ENCODE results near the gene CD163L1.

Gene CD163L1

GRCh38 chr12:7376196-7376595 lies 67.8 kb downstream of the CD163L1 start:
- H3K4me1 ChIP-seq = no peaks in the 10 kb centered on the region
- no peaks in the 10 kb centered on the region for H3K9me3 ChIP-seq
- intact Hi-C loops (cut with DNase I; ENCODE audit: low total_unique reads) = no loop called here
- no peak for TF ChIP-seq CTCF (IDR thresholded peaks at IDR 0.05)
- H3K27ac ChIP-seq = no peak overlapping the region
- H3K4me3 ChIP-seq = no peak overlapping the region
- H3K27me3 ChIP-seq = no peaks in the 10 kb centered on the region
- H3K36me3 ChIP-seq = no peaks in the 10 kb centered on the region
- no peak for DNase-seq

- Histone ChIP-seq H3K27ac (no peak overlapping the region), H3K4me1 (no peaks in the 10 kb centered on the region), H3K4me3 (no peak overlapping the region), H3K27me3 (no peaks in the 10 kb centered on the region), H3K36me3 (no peaks in the 10 kb centered on the region), H3K9me3 (no peaks in the 10 kb centered on the region)
- intact Hi-C loops (cut with DNase I; ENCODE audit: low total_unique reads) = no loop called here
- no peak for DNase-seq
- TF ChIP-seq CTCF (IDR thresholded peaks at IDR 0.05) = no peak
Observed at GRCh38 chr12:7375145-7375543, 68.8 kb downstream of the CD163L1 start.

GRCh38 chr12:7374423-7375144 lies 69.4 kb downstream of the CD163L1 start:
- H3K4me1 ChIP-seq = peaks cover 0 to 1% (median 0%) of the 10 kb centered on the region in 4 donors
- H3K36me3 ChIP-seq = no peaks in the 10 kb centered on the region
- intact Hi-C loops (cut with DNase I; ENCODE audit: low total_unique reads) = no loop called here
- peak in 1 of 2 donors; percentile 40 for DNase-seq
- no peak overlapping the region for H3K4me3 ChIP-seq
- no peaks in the 10 kb centered on the region for H3K9me3 ChIP-seq
- no peak for TF ChIP-seq CTCF (IDR thresholded peaks at IDR 0.05)
- no peak overlapping the region for H3K27ac ChIP-seq
- H3K27me3 ChIP-seq = no peaks in the 10 kb centered on the region

GRCh38 chr12:7373226-7373625 lies 70.7 kb downstream of the CD163L1 start:
- H3K9me3 ChIP-seq = no peaks in the 10 kb centered on the region
- no peak overlapping the region for H3K27ac ChIP-seq
- H3K4me1 ChIP-seq = peaks cover 0 to 4% (median 0%) of the 10 kb centered on the region in 4 donors
- DNase-seq = no peak
- H3K36me3 ChIP-seq = no peaks in the 10 kb centered on the region
- intact Hi-C loops (cut with DNase I; ENCODE audit: low total_unique reads) = no loop called here
- no peak for TF ChIP-seq CTCF (IDR thresholded peaks at IDR 0.05)
- H3K27me3 ChIP-seq = no peaks in the 10 kb centered on the region
- H3K4me3 ChIP-seq = no peak overlapping the region

- Histone ChIP-seq H3K27ac (no peak overlapping the region), H3K9me3 (no peaks in the 10 kb centered on the region), H3K4me3 (no peak overlapping the region), H3K36me3 (no peaks in the 10 kb centered on the region), H3K4me1 (peaks cover 0 to 4% (median 0%) of the 10 kb centered on the region in 4 donors), H3K27me3 (no peaks in the 10 kb centered on the region)
- intact Hi-C loops (cut with DNase I; ENCODE audit: low total_unique reads) = no loop called here
- no peak for DNase-seq
- TF ChIP-seq CTCF (IDR thresholded peaks at IDR 0.05) = no peak
Observed at GRCh38 chr12:7369274-7369729, 74.7 kb downstream of the CD163L1 start.
